ENCODE data around the gene DAAM1.
A peak's percentile ranks its signal among the peaks of the same experiment; 100 is the strongest.

The DAAM1 gene

DNA sequence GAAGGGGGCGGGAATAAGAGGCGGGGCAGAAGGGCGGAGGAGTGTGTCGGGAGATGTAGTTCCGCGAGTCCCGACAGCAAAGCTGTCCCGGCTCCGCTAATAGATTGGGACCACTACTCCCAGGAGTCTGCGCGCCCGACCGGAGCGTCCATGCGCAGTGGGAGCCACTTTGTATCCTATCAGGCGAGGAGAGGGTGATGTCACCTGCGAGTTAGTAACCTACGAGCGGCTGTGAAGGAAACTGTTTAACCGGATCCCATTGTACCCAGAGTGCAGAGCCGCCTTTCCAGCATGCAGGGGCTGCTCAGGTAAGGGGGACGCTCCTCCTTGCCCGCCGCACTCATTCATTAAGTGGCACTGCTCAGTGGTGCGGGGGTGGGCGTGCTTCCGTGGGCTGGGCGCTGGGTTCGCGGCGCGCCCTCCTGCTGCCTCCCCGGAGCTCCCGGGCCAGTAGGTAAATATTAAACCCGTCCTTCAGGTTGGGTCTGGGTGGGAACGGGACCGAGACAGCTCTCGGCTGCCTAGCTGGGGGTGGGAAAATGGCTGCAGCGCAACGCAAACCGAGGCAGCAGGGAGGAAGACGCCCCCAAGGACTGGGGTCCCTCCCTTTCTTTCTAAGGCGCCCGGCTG is at the start of gene DAAM1:
Gene DAAM1 (plus strand): TSS at position 207 of the 630 bp plus-strand sequence. CDS start 74,811 bp downstream, outside the sequence.
- Histone ChIP-seq H3K27me3 (peaks cover 20% of the 10 kb centered on the region; the same call in 1 of the 2 replicates), H3K4me2 (peak within 1 kb of the TSS; percentile 100), H3K9ac (peak within 1 kb of the TSS; percentile 82), H3K36me3 (no peaks in the 10 kb centered on the region), H3K4me3 (peak within 1 kb of the TSS; percentile 92), H3K4me1 (peaks cover 35% of the 10 kb centered on the region), H4K20me1 (peaks cover 39% of the 10 kb centered on the region), H3K9me3 (no peaks in the 10 kb centered on the region), H3K27ac (peak within 1 kb of the TSS; percentile 68)
- no peak for TF ChIP-seq Cebpa-rat (IDR thresholded peaks at IDR 0.05)

GRCh38 chr14:59139324-59139723 is 49.1 kb upstream of the DAAM1 start:
- TF ChIP-seq Cebpa-rat (IDR thresholded peaks at IDR 0.05): no peak
- Histone ChIP-seq H3K27me3 (no peaks in the 10 kb centered on the region), H3K9me3 (no peaks in the 10 kb centered on the region), H3K9ac (no peak overlapping the region), H3K27ac (no peak overlapping the region), H4K20me1 (no peaks in the 10 kb centered on the region), H3K4me2 (no peak overlapping the region), H3K4me1 (no peaks in the 10 kb centered on the region), H3K36me3 (no peaks in the 10 kb centered on the region), H3K4me3 (no peak overlapping the region)

- Histone ChIP-seq H3K4me2 (no peak overlapping the region), H3K27ac (no peak overlapping the region), H3K9me3 (no peaks in the 10 kb centered on the region), H3K9ac (no peak overlapping the region), H3K27me3 (no peaks in the 10 kb centered on the region), H3K36me3 (no peaks in the 10 kb centered on the region), H4K20me1 (no peaks in the 10 kb centered on the region), H3K4me3 (no peak overlapping the region), H3K4me1 (no peaks in the 10 kb centered on the region)
- TF ChIP-seq Cebpa-rat (IDR thresholded peaks at IDR 0.05): no peak
Observed at GRCh38 chr14:59140106-59140843, 48.2 kb upstream of the DAAM1 start.

- H3K4me1 ChIP-seq: peaks cover 18% of the 10 kb centered on the region
- H3K36me3 ChIP-seq: no peaks in the 10 kb centered on the region
- no peak for TF ChIP-seq Cebpa-rat (IDR thresholded peaks at IDR 0.05)
- no peak overlapping the region for H3K4me2 ChIP-seq
- no peaks in the 10 kb centered on the region for H3K9me3 ChIP-seq
- H4K20me1 ChIP-seq: no peaks in the 10 kb centered on the region
- no peaks in the 10 kb centered on the region for H3K27me3 ChIP-seq
- no peak overlapping the region for H3K27ac ChIP-seq
- H3K4me3 ChIP-seq: no peak overlapping the region
- no peak overlapping the region for H3K9ac ChIP-seq
Observed at GRCh38 chr14:59146484-59146883, 42.0 kb upstream of the DAAM1 start.

- Histone ChIP-seq H3K27ac (no peak overlapping the region), H3K9me3 (no peaks in the 10 kb centered on the region), H3K9ac (no peak overlapping the region), H3K27me3 (no peaks in the 10 kb centered on the region), H4K20me1 (no peaks in the 10 kb centered on the region), H3K4me2 (no peak overlapping the region), H3K4me1 (peaks cover 20% of the 10 kb centered on the region), H3K4me3 (no peak overlapping the region), H3K36me3 (no peaks in the 10 kb centered on the region)
- no peak for TF ChIP-seq Cebpa-rat (IDR thresholded peaks at IDR 0.05)
Observed at GRCh38 chr14:59147007-59147406, 41.5 kb upstream of the DAAM1 start.

DNA sequence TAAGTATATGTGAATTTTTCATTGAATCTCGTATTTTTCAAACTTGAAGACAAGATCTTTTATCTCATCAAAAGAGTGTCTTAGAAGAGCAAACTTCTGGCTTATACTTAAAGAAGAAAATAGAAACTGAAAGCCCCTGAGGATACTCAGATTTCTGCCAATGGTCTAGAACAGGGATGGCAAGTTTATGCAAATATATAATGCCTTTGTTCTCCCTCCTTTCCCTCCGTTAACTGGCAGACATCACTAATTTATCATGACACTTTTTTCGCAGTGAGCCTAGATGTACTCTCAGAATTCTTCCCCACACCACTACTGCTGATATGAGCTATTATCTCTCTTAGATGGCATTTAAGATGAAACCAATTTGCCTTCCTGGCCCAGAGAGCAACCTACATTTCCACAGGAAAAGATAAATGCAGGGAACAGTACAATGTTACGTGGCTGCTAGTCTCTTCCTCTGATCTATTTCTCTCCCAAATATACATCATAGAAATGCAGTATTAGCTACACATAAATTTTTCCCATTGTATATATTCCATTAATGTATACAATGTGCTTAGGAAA is 40.0 kb upstream of the DAAM1 start:
- Histone ChIP-seq H3K9me3 (no peaks in the 10 kb centered on the region), H3K4me2 (peak overlapping the region; percentile 48), H3K27ac (no peak overlapping the region), H3K9ac (no peak overlapping the region), H4K20me1 (no peaks in the 10 kb centered on the region), H3K36me3 (no peaks in the 10 kb centered on the region), H3K4me1 (peaks cover 20% of the 10 kb centered on the region), H3K27me3 (no peaks in the 10 kb centered on the region), H3K4me3 (no peak overlapping the region)
- TF ChIP-seq Cebpa-rat (IDR thresholded peaks at IDR 0.05): no peak

DNA sequence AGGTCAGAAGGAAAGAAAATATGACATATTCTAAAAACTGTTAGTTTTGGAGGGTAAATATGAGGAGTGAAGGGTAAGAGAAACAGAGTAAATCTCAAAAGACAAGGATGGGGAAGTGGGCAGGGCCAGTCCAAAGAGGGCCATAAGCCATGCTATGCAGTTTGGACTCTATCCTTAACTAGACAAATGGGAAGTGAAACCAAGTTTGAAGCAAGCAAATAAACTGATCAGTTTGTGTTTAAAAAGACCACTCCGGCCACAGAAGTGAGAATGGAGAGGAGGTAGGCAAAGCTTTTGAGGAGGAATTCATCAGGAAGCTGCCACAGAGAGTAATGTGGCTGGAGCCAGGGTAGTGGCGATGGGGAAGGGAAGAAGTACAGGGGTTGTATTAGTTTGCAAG is 37.5 kb upstream of the DAAM1 start:
- no peak overlapping the region for H3K9ac ChIP-seq
- no peak overlapping the region for H3K4me3 ChIP-seq
- no peaks in the 10 kb centered on the region for H3K9me3 ChIP-seq
- H3K27ac ChIP-seq: no peak overlapping the region
- H3K4me2 ChIP-seq: peak overlapping the region; percentile 18
- H3K4me1 ChIP-seq: peaks cover 20% of the 10 kb centered on the region
- no peaks in the 10 kb centered on the region for H3K36me3 ChIP-seq
- TF ChIP-seq Cebpa-rat (IDR thresholded peaks at IDR 0.05): no peak
- no peaks in the 10 kb centered on the region for H4K20me1 ChIP-seq
- no peaks in the 10 kb centered on the region for H3K27me3 ChIP-seq

DNA sequence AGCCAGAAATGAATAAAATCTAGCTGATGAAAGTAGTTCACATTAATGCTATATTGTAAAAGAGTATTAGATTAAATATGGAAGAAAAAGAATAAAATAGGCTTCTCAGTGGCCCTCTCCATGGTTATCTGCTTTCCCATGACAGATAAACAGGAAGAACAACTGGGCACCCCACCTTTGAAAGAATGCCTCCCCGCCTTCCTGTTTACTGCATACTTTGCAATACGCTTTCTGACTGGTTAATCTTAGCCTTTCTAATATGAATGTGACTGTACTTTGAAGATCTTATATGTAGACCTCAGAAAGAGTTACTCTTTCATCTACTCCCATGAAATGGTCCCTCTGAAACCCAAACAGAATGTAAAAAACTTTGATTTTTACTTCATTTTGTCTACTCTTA is 34.1 kb upstream of the DAAM1 start:
- Histone ChIP-seq H3K27me3 (no peaks in the 10 kb centered on the region), H3K9ac (no peak overlapping the region), H3K4me2 (no peak overlapping the region), H3K27ac (no peak overlapping the region), H3K9me3 (no peaks in the 10 kb centered on the region), H3K4me3 (no peak overlapping the region), H4K20me1 (no peaks in the 10 kb centered on the region), H3K36me3 (no peaks in the 10 kb centered on the region), H3K4me1 (peaks cover 12% of the 10 kb centered on the region)
- TF ChIP-seq Cebpa-rat (IDR thresholded peaks at IDR 0.05): no peak

DNA sequence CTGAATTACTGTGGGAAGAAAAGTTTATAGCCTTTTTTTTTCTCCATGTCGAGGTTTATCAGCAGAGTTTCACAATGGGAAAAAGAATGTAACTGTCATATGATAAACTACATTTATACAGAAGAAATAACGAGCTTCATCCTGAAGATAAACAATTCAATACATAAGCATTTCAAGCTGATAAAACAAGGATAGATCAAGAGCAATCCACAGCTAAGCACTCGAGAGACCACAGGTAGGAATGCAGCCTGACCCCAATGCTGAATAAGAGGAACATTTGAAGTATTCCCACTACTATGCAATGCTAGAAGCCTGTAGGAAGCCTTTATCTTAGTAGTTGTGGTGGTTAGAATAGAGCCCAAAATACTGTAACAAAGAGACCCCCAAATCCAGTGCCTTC is 32.6 kb upstream of the DAAM1 start:
- no peaks in the 10 kb centered on the region for H3K9me3 ChIP-seq
- TF ChIP-seq Cebpa-rat (IDR thresholded peaks at IDR 0.05): no peak

GRCh38 chr14:59159169-59159568 is 29.3 kb upstream of the DAAM1 start:
- H3K27me3 ChIP-seq: no peaks in the 10 kb centered on the region
- TF ChIP-seq Cebpa-rat (IDR thresholded peaks at IDR 0.05): no peak
- H3K9ac ChIP-seq: no peak overlapping the region
- no peak overlapping the region for H3K4me2 ChIP-seq
- H4K20me1 ChIP-seq: no peaks in the 10 kb centered on the region
- H3K4me3 ChIP-seq: no peak overlapping the region
- H3K36me3 ChIP-seq: no peaks in the 10 kb centered on the region
- no peak overlapping the region for H3K27ac ChIP-seq
- no peaks in the 10 kb centered on the region for H3K4me1 ChIP-seq
- H3K9me3 ChIP-seq: no peaks in the 10 kb centered on the region

More for the DNA sequence above, 32.6 kb upstream of the DAAM1 start:
- Histone ChIP-seq H3K4me1 (peaks cover 8% of the 10 kb centered on the region), H4K20me1 (no peaks in the 10 kb centered on the region), H3K36me3 (no peaks in the 10 kb centered on the region), H3K27me3 (no peaks in the 10 kb centered on the region), H3K27ac (no peak overlapping the region), H3K9ac (no peak overlapping the region), H3K4me2 (no peak overlapping the region), H3K4me3 (no peak overlapping the region)
